Endothelial cell of umbilical vein (primary cell): ENCODE data around the gene PTGES3. TPM values are rescaled to one million over a fixed set of nuclear protein-coding genes. Genes with fewer than 3 reads are reported as not detected.

Source experiments
- BruUV-seq: library from RNA; stranded (reverse); fragments of 400-500 nt; replicated peaks from 2 replicates; lab custom pipeline; 2021; lab: Mats Ljungman, UMichigan
- CTCF ChIA-PET: fragments of 300-600, 350-600 bp; sonication (Branson Sonifier 250); formaldehyde crosslinking; loops from one replicate; lab custom pipeline; 2021; ENCODE audit warnings: antibody characterized with exemption, inconsistent platforms; lab: Charles Lee
- POLR2A ChIA-PET: fragments of 300-600, 350-600 bp; sonication (Branson Sonifier 250); formaldehyde crosslinking; loops from one replicate; lab custom pipeline; 2021; ENCODE audit warnings: antibody characterized with exemption, inconsistent platforms; lab: Charles Lee
- DNase-seq: peaks from one replicate; pipeline ENCODE4 v3.0.0-alpha.2; 2011; ENCODE audit warnings: low read depth, low spot score
- FAIRE-seq: peaks from 2 replicates; lab custom pipeline; 2011; peaks lifted over from hg19 to GRCh38; lab: Jason Lieb, UNC
- H2AFZ ChIP-seq: 2 replicates; pipeline ENCODE4 v1.6.0; 2012; ENCODE audit warnings: low read depth, low read length, control low read depth, inconsistent platforms
- H3K27ac ChIP-seq: 2 replicates; pipeline ENCODE4 v1.5.1; 2011; ENCODE audit warnings: low read depth, mild to moderate bottlenecking, control low read depth, low read length, moderate library complexity; ENCODE audit not compliant: insufficient read depth
- H3K27me3 ChIP-seq, 2 experiments: 2 replicates each; pipeline versions ENCODE4 v1.6.0 to v1.6.1; 2011; ENCODE audit warnings: low read length in 2 of 2, mixed read lengths in 1 of 2; ENCODE audit not compliant: control insufficient read depth in 2 of 2, insufficient read depth in 2 of 2
- H3K36me3 ChIP-seq, 2 experiments: 2 replicates in 1 of 2; 3 replicates in 1 of 2; pipeline ENCODE4 v1.5.1; 2011; ENCODE audit warnings: low read length in 2 of 2, mild to moderate bottlenecking in 1 of 2, moderate library complexity in 1 of 2; ENCODE audit not compliant: control insufficient read depth in 2 of 2, insufficient read depth in 2 of 2; ENCODE audit errors: extremely low read depth in 1 of 2
- H3K4me1 ChIP-seq: 3 replicates; pipeline ENCODE4 v1.5.1; 2011; ENCODE audit warnings: mild to moderate bottlenecking, low read length; ENCODE audit not compliant: control insufficient read depth, insufficient read depth; ENCODE audit errors: extremely low read depth
- H3K4me2 ChIP-seq: 2 replicates; pipeline ENCODE4 v1.6.1; 2011; ENCODE audit warnings: low read length, control low read depth, mixed read lengths; ENCODE audit not compliant: insufficient read depth
- H3K4me3 ChIP-seq, 3 experiments: fragments of 200-600 bp in 1 of 3; sonication (generic), shearing (Covaris generic) in 1 of 3; replicated peaks in 1 of 3; 2 replicates each; pipeline ENCODE4 v1.5.1; 2011 to 2016; ENCODE audit warnings: control low read depth in 3 of 3, low read length in 3 of 3, mild to moderate bottlenecking in 2 of 3, inconsistent platforms in 1 of 3, low read depth in 1 of 3, moderate library complexity in 1 of 3; ENCODE audit not compliant: insufficient read depth in 1 of 3
- H3K79me2 ChIP-seq: 2 replicates; pipeline ENCODE4 v1.6.0; 2012; ENCODE audit warnings: low read length, inconsistent platforms; ENCODE audit not compliant: control insufficient read depth, insufficient read depth
- H3K9ac ChIP-seq: replicated peaks from 2 replicates; pipeline ENCODE3; 2011; ENCODE audit warnings: low read length, control low read depth; ENCODE audit not compliant: insufficient read depth; ENCODE audit errors: extremely low read depth
- H3K9me1 ChIP-seq: replicated peaks from 3 replicates; pipeline ENCODE4 v1.6.0; 2011; ENCODE audit warnings: mild to moderate bottlenecking, low read length; ENCODE audit not compliant: control insufficient read depth, insufficient read depth; ENCODE audit errors: extremely low read depth
- H3K9me3 ChIP-seq: replicated peaks from 2 replicates; pipeline ENCODE4 v1.5.1; 2012; ENCODE audit warnings: low read length, inconsistent platforms; ENCODE audit not compliant: control insufficient read depth, insufficient read depth
- H4K20me1 ChIP-seq: replicated peaks from 2 replicates; pipeline ENCODE3; 2011; ENCODE audit warnings: mild to moderate bottlenecking, low read length; ENCODE audit not compliant: control insufficient read depth, insufficient read depth; ENCODE audit errors: extremely low read depth
- EZH2 ChIP-seq: IDR thresholded peaks from 2 replicates; pipeline ENCODE4 v1.6.1; 2012; ENCODE audit warnings: borderline replicate concordance, low read depth, mild to moderate bottlenecking, moderate library complexity, low read length, inconsistent platforms; ENCODE audit not compliant: severe bottlenecking
- FOS ChIP-seq: IDR thresholded peaks from 2 replicates; pipeline ENCODE4 v1.6.1; 2011; ENCODE audit warnings: mild to moderate bottlenecking, low read length, moderate library complexity, borderline replicate concordance; ENCODE audit not compliant: insufficient read depth
- MYC ChIP-seq: IDR thresholded peaks from one replicate; pipeline ENCODE4 v1.6.1; 2011; ENCODE audit warnings: mild to moderate bottlenecking, low read depth, low read length
- POLR2A ChIP-seq: IDR thresholded peaks from 2 replicates; pipeline ENCODE4 v1.6.1; 2012; ENCODE audit warnings: low read depth, mild to moderate bottlenecking, control low read depth, low read length
- dilution Hi-C: fragments of 300-500 bp; cut with MboI; formaldehyde crosslinking; loops from one replicate; pipeline ENCODE4 v1.15.0; 2019; ENCODE audit warnings: low sequenced_read_pairs; ENCODE audit not compliant: extremely low pct_ligation_motif_present
- intact Hi-C: fragments of 100-400 bp; cut with micrococcal nuclease; formaldehyde crosslinking; loops from one replicate; pipeline ENCODE4 v1.10.0; 2022
- polyA plus RNA-seq, 4 experiments: library from polyadenylated mRNA; depleted of rRNA in 3 of 4; stranded (reverse) in 3 of 4; unstranded in 1 of 4; fragments of >200 nt; gene quantifications; 2 replicates each; pipeline versions ENCODE4 v1.2.1 to v1.2.3, GENCODE V29; 2011 to 2012; ENCODE audit warnings: missing spikeins in 1 of 4
- total RNA-seq: library from RNA; stranded (reverse); gene quantifications from 2 replicates; pipeline ENCODE4 v1.2.3, GENCODE V29; 2021
- TF ChIP-seq, protein P1 (sequence below): IDR thresholded peaks from 2 replicates; pipeline ENCODE4 v1.6.1; 2011; ENCODE audit not compliant: insufficient read depth, insufficient read length
- TF ChIP-seq, protein P2 (sequence below), 2 donors: IDR thresholded peaks; 1 replicate in 1 of 2; 2 replicates in 1 of 2; pipeline ENCODE4 v1.5.1; 2011; ENCODE audit warnings: low read length in 2 of 2, mild to moderate bottlenecking in 2 of 2, moderate library complexity in 2 of 2, control low read depth in 1 of 2, inconsistent platforms in 1 of 2, low read depth in 1 of 2; ENCODE audit not compliant: insufficient read depth in 1 of 2; ENCODE audit errors: extremely low read depth in 1 of 2

Gene PTGES3
- total and polyA plus RNA-seq, 2 donors (not counting 3 experiments of a cell fraction or from before 2014, with no cell fraction given), result 48.5 to 278 TPM

DNA sequence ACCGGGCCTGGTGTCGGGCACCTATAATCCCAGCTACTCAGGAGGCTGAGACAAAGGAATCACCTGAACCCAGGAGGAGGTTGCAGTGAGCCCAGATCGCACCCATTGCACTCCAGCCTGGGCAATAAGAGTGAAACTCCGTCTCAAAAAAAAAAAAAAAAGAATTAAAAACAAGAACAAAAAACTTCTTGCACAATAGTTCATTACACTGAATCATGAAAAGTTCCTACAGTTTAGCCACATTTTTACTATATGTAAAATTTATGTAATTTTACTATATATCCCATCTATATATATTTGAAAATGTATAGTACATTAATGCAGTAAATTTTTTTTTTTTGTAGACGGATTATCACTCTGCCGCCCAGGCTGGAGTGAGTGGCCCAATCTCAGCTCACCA, 46.9 kb downstream of the PTGES3 start:
- Histone ChIP-seq H3K36me3 (peaks cover 36 to 41% of the 10 kb centered on the region in 2 experiments), H3K79me2 (peaks cover 45% of the 10 kb centered on the region), H3K4me1 (peaks cover 20% of the 10 kb centered on the region), H3K4me2 (no peak overlapping the region), H3K9ac (no peak overlapping the region), H3K4me3 (no peak overlapping the region), H4K20me1 (peaks cover 6% of the 10 kb centered on the region), H3K9me1 (no peaks in the 10 kb centered on the region), H3K27ac (no peak overlapping the region), H3K27me3 (no peaks in the 10 kb centered on the region), H2AFZ (no peak overlapping the region), H3K9me3 (no peaks in the 10 kb centered on the region)
- dilution Hi-C loops (no loop called here), intact Hi-C loops (no loop called here)
- no peak for DNase-seq
- BruUV-seq, result no TSS peak
- CTCF ChIA-PET, result no interaction called here
- no peak for TF ChIP-seq FOS
- no peak for TF ChIP-seq MYC
- TF ChIP-seq POLR2A, result no peak
- TF ChIP-seq EZH2, result no peak
- TF ChIP-seq, protein P1, sequence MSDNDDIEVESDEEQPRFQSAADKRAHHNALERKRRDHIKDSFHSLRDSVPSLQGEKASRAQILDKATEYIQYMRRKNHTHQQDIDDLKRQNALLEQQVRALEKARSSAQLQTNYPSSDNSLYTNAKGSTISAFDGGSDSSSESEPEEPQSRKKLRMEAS, result no peak
- TF ChIP-seq, protein P2, sequence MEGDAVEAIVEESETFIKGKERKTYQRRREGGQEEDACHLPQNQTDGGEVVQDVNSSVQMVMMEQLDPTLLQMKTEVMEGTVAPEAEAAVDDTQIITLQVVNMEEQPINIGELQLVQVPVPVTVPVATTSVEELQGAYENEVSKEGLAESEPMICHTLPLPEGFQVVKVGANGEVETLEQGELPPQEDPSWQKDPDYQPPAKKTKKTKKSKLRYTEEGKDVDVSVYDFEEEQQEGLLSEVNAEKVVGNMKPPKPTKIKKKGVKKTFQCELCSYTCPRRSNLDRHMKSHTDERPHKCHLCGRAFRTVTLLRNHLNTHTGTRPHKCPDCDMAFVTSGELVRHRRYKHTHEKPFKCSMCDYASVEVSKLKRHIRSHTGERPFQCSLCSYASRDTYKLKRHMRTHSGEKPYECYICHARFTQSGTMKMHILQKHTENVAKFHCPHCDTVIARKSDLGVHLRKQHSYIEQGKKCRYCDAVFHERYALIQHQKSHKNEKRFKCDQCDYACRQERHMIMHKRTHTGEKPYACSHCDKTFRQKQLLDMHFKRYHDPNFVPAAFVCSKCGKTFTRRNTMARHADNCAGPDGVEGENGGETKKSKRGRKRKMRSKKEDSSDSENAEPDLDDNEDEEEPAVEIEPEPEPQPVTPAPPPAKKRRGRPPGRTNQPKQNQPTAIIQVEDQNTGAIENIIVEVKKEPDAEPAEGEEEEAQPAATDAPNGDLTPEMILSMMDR (IDR thresholded peaks at IDR 0.05; ENCODE audit: extremely low read depth in 1 of 2, insufficient read depth in 1 of 2, low read depth in 1 of 2, low read length in 2 of 2), result no peak
- no peak for FAIRE-seq
- POLR2A ChIA-PET, result no interaction called here
